DOHH2 (cell line): Measurements from ENCODE around the gene KDM7A.

Experiments
- H3F3A ChIP-seq: fragments of 200-600 bp; sonication (generic), shearing (Covaris generic); 2 replicates; pipeline ENCODE4 v1.6.0; 2016; ENCODE audit warnings: antibody characterized with exemption, mild to moderate bottlenecking; ENCODE audit not compliant: control insufficient read depth, insufficient read depth
- H3K27ac ChIP-seq: fragments of 200-600 bp; sonication (generic); 2 replicates; pipeline ENCODE4 v1.5.1; 2014; ENCODE audit warnings: low read depth, mild to moderate bottlenecking, low read length, moderate library complexity
- H3K27me3 ChIP-seq: fragments of 200-600 bp; sonication (generic); 2 replicates; pipeline ENCODE4 v1.6.1; 2014; ENCODE audit warnings: mild to moderate bottlenecking, low read length, mixed read lengths; ENCODE audit not compliant: control insufficient read depth
- H3K36me3 ChIP-seq: fragments of 200-600 bp; sonication (generic); 2 replicates; pipeline ENCODE4 v1.6.1; 2014; ENCODE audit warnings: mild to moderate bottlenecking, low read length, moderate library complexity, mixed read lengths; ENCODE audit not compliant: control insufficient read depth
- H3K4me1 ChIP-seq: fragments of 200-600 bp; sonication (generic); 2 replicates; pipeline ENCODE4 v1.6.1; 2014; ENCODE audit warnings: mild to moderate bottlenecking, low read length, mixed read lengths; ENCODE audit not compliant: control insufficient read depth
- H3K4me2 ChIP-seq: fragments of 200-600 bp; sonication (generic); 2 replicates; pipeline ENCODE4 v1.6.0; 2014; ENCODE audit warnings: mild to moderate bottlenecking, low read length, moderate library complexity
- H3K4me3 ChIP-seq: fragments of 200-600 bp; sonication (generic); 2 replicates; pipeline ENCODE4 v1.5.1; 2014; ENCODE audit warnings: mild to moderate bottlenecking, low read length, mixed read lengths
- H3K79me2 ChIP-seq: fragments of 200-600 bp; sonication (generic); 2 replicates; pipeline ENCODE4 v1.6.1; 2014; ENCODE audit warnings: mild to moderate bottlenecking, low read length, mixed read lengths; ENCODE audit not compliant: control insufficient read depth
- H3K9me2 ChIP-seq: fragments of 200-600 bp; sonication (generic); replicated peaks from 2 replicates; pipeline ENCODE4 v1.6.1; 2014; ENCODE audit warnings: mild to moderate bottlenecking, low read length, mixed read lengths; ENCODE audit not compliant: control insufficient read depth
- H3K9me3 ChIP-seq: fragments of 200-600 bp; sonication (generic); 2 replicates; pipeline ENCODE4 v1.6.1; 2014; ENCODE audit warnings: antibody characterized with exemption, low read length, mixed read lengths; ENCODE audit not compliant: control insufficient read depth, insufficient read depth
- H4K20me1 ChIP-seq: fragments of 200-600 bp; sonication (generic); 2 replicates; pipeline ENCODE4 v1.6.0; 2014; ENCODE audit warnings: low read depth, mild to moderate bottlenecking, antibody characterized with exemption, low read length, moderate library complexity; ENCODE audit not compliant: control insufficient read depth, insufficient read depth
- CTCF ChIP-seq: fragments of 200-600 bp; sonication (generic); IDR thresholded peaks from one replicate; pipeline ENCODE4 v1.5.1; 2014; ENCODE audit warnings: antibody characterized with exemption, mild to moderate bottlenecking, low read depth, low read length; ENCODE audit not compliant: poor library complexity, severe bottlenecking
- EZH2phosphoT487 ChIP-seq: fragments of 200-600 bp; sonication (generic); IDR thresholded peaks from 2 replicates; pipeline ENCODE4 v1.6.1; 2017; ENCODE audit warnings: borderline replicate concordance, mild to moderate bottlenecking, antibody characterized with exemption, low read length, moderate library complexity, mixed read lengths

Gene KDM7A

GRCh38 chr7:140048138-140048537, 128.6 kb downstream of the KDM7A start:
- H4K20me1 ChIP-seq: no peaks in the 10 kb centered on the region
- no peaks in the 10 kb centered on the region for H3K9me3 ChIP-seq
- H3K4me2 ChIP-seq: no peak overlapping the region
- H3K4me3 ChIP-seq: no peak overlapping the region
- TF ChIP-seq CTCF (no peak), EZH2phosphoT487 (no peak)
- no peaks in the 10 kb centered on the region for H3F3A ChIP-seq
- no peaks in the 10 kb centered on the region for H3K4me1 ChIP-seq
- H3K9me2 ChIP-seq: no peaks in the 10 kb centered on the region
- H3K27ac ChIP-seq: no peak overlapping the region
- no peaks in the 10 kb centered on the region for H3K36me3 ChIP-seq
- no peaks in the 10 kb centered on the region for H3K27me3 ChIP-seq
- no peaks in the 10 kb centered on the region for H3K79me2 ChIP-seq

GRCh38 chr7:140047197-140047596, 129.6 kb downstream of the KDM7A start:
- TF ChIP-seq EZH2phosphoT487 (no peak), CTCF (no peak)
- Histone ChIP-seq H3K4me1 (no peaks in the 10 kb centered on the region), H3K27ac (no peak overlapping the region), H3K9me3 (no peaks in the 10 kb centered on the region), H3F3A (no peaks in the 10 kb centered on the region), H3K9me2 (no peaks in the 10 kb centered on the region), H3K4me3 (no peak overlapping the region), H3K79me2 (no peaks in the 10 kb centered on the region), H3K4me2 (no peak overlapping the region), H4K20me1 (no peaks in the 10 kb centered on the region), H3K36me3 (no peaks in the 10 kb centered on the region), H3K27me3 (no peaks in the 10 kb centered on the region)

GRCh38 chr7:140045697-140046096, 131.1 kb downstream of the KDM7A start:
- TF ChIP-seq EZH2phosphoT487 (no peak), CTCF (no peak)
- H3K4me3 ChIP-seq: no peak overlapping the region
- H3K27ac ChIP-seq: no peak overlapping the region
- H3F3A ChIP-seq: no peaks in the 10 kb centered on the region
- H3K27me3 ChIP-seq: no peaks in the 10 kb centered on the region
- no peaks in the 10 kb centered on the region for H3K4me1 ChIP-seq
- no peaks in the 10 kb centered on the region for H4K20me1 ChIP-seq
- no peaks in the 10 kb centered on the region for H3K9me3 ChIP-seq
- H3K79me2 ChIP-seq: no peaks in the 10 kb centered on the region
- no peak overlapping the region for H3K4me2 ChIP-seq
- no peaks in the 10 kb centered on the region for H3K9me2 ChIP-seq
- H3K36me3 ChIP-seq: no peaks in the 10 kb centered on the region

GRCh38 chr7:140044251-140044650, 132.5 kb downstream of the KDM7A start:
- no peaks in the 10 kb centered on the region for H3K9me3 ChIP-seq
- no peaks in the 10 kb centered on the region for H3K36me3 ChIP-seq
- H3K27ac ChIP-seq: no peak overlapping the region
- no peak overlapping the region for H3K4me2 ChIP-seq
- no peaks in the 10 kb centered on the region for H4K20me1 ChIP-seq
- H3K27me3 ChIP-seq: no peaks in the 10 kb centered on the region
- no peaks in the 10 kb centered on the region for H3K9me2 ChIP-seq
- H3K4me1 ChIP-seq: no peaks in the 10 kb centered on the region
- H3K79me2 ChIP-seq: no peaks in the 10 kb centered on the region
- TF ChIP-seq EZH2phosphoT487 (no peak), CTCF (no peak)
- H3F3A ChIP-seq: no peaks in the 10 kb centered on the region
- H3K4me3 ChIP-seq: no peak overlapping the region
